Glomerular visceral epithelial cell (primary cell): ENCODE results near the gene ITPKB.
A peak's percentile ranks its signal among the peaks of the same experiment; 100 is the strongest.
"Not testable (repeated sequence)": the region's sequence is repeated elsewhere in the genome, so short reads cannot be mapped to it uniquely, and the experiment has no call there.

Experiments
- DNase-seq: peaks from one replicate; pipeline ENCODE4 v3.0.0-alpha.2; 2016; ENCODE audit errors: extremely low spot score

The ITPKB gene

GRCh38 chr1:226651041-226651731, 87.9 kb downstream of the ITPKB start:
- DNase-seq: no peak

- no peak for DNase-seq
Observed at GRCh38 chr1:226650236-226650841, 88.7 kb downstream of the ITPKB start.

GRCh38 chr1:226649780-226650179, 89.3 kb downstream of the ITPKB start:
- DNase-seq: no peak

GRCh38 chr1:226649244-226649643, 89.8 kb downstream of the ITPKB start:
- DNase-seq: no peak

GRCh38 chr1:226648421-226648820, 90.7 kb downstream of the ITPKB start:
- no peak for DNase-seq

GRCh38 chr1:226647719-226648118, 91.4 kb downstream of the ITPKB start:
- no peak for DNase-seq

- no peak for DNase-seq
Observed at GRCh38 chr1:226646870-226647449, 92.1 kb downstream of the ITPKB start.

GRCh38 chr1:226646026-226646869, 92.8 kb downstream of the ITPKB start:
- DNase-seq: no peak

GRCh38 chr1:226645279-226645976, 93.7 kb downstream of the ITPKB start:
- no peak for DNase-seq

- DNase-seq: no peak
Observed at GRCh38 chr1:226644541-226645176, 94.4 kb downstream of the ITPKB start.

- DNase-seq: no peak
Observed at GRCh38 chr1:226643611-226644540, 95.2 kb downstream of the ITPKB start.

GRCh38 chr1:226643177-226643576, 95.9 kb downstream of the ITPKB start:
- peak; percentile 82 for DNase-seq

GRCh38 chr1:226642421-226642820, 96.7 kb downstream of the ITPKB start:
- no peak for DNase-seq

GRCh38 chr1:226641671-226642231, 97.3 kb downstream of the ITPKB start:
- DNase-seq: no peak

- no peak for DNase-seq
Observed at GRCh38 chr1:226640321-226641136, 98.6 kb downstream of the ITPKB start.

- no peak for DNase-seq
Observed at GRCh38 chr1:226639631-226640061, 99.4 kb downstream of the ITPKB start.

GRCh38 chr1:226639206-226639605, 99.9 kb downstream of the ITPKB start:
- not testable (repeated sequence) for DNase-seq

GRCh38 chr1:226638608-226639007, 100.5 kb downstream of the ITPKB start:
- no peak for DNase-seq
